PFSK-1 (cell line): ENCODE data around the gene PRKAR1A.

Experiments
- FOXP2 ChIP-seq: optimal IDR thresholded peaks from 2 replicates; pipeline ENCODE3; 2011; ENCODE audit warnings: borderline replicate concordance, control low read depth, inconsistent platforms; ENCODE audit not compliant: insufficient read depth; ENCODE audit errors: extremely low read length, extremely low read depth
- POLR2AphosphoS5 ChIP-seq: IDR thresholded peaks from 2 replicates; pipeline ENCODE4 v1.6.1; 2012; ENCODE audit warnings: low read depth, mild to moderate bottlenecking, control low read depth, low read length, moderate library complexity
- REST ChIP-seq, 2 experiments: IDR thresholded peaks; 2 replicates each; pipeline versions ENCODE4 v1.6.1 to v1.8.0; 2011 to 2012; ENCODE audit warnings: low read depth in 2 of 2, low read length in 2 of 2, control low read depth in 1 of 2, inconsistent platforms in 1 of 2, mild to moderate bottlenecking in 1 of 2, moderate library complexity in 1 of 2; ENCODE audit not compliant: insufficient read depth in 1 of 2
- SIN3A ChIP-seq: IDR thresholded peaks from 2 replicates; pipeline ENCODE4 v1.6.1; 2012; ENCODE audit warnings: mild to moderate bottlenecking, low read length, moderate library complexity, borderline replicate concordance; ENCODE audit not compliant: insufficient read depth
- TAF1 ChIP-seq: IDR thresholded peaks from 2 replicates; pipeline ENCODE4 v1.6.1; 2012; ENCODE audit warnings: low read length, control low read depth, borderline replicate concordance; ENCODE audit not compliant: insufficient read depth

The PRKAR1A gene

GRCh38 chr17:68584581-68585303 lies 72.5 kb downstream of the PRKAR1A start:
- TF ChIP-seq POLR2AphosphoS5 (no peak), SIN3A (no peak), FOXP2 (no peak)

- TF ChIP-seq REST (IDR thresholded peaks at IDR 0.05; ENCODE audit: insufficient read depth in 1 of 2, low read depth in 2 of 2, low read length in 2 of 2): no peak
- no peak for TF ChIP-seq SIN3A
- no peak for TF ChIP-seq POLR2AphosphoS5
- no peak for TF ChIP-seq FOXP2
- no peak for TF ChIP-seq TAF1
Measured at GRCh38 chr17:68585643-68586042, 73.4 kb downstream of the PRKAR1A start.

- TF ChIP-seq REST (IDR thresholded peaks at IDR 0.05; ENCODE audit: insufficient read depth in 1 of 2, low read depth in 2 of 2, low read length in 2 of 2): no peak
- no peak for TF ChIP-seq POLR2AphosphoS5
- TF ChIP-seq SIN3A: no peak
- TF ChIP-seq FOXP2: no peak
- TF ChIP-seq TAF1: no peak
Measured at GRCh38 chr17:68587026-68587425, 74.8 kb downstream of the PRKAR1A start.

GRCh38 chr17:68587847-68588246 lies 75.6 kb downstream of the PRKAR1A start:
- TF ChIP-seq TAF1: no peak
- no peak for TF ChIP-seq REST (IDR thresholded peaks at IDR 0.05; ENCODE audit: insufficient read depth in 1 of 2, low read depth in 2 of 2, low read length in 2 of 2)
- TF ChIP-seq POLR2AphosphoS5: no peak
- no peak for TF ChIP-seq FOXP2

GRCh38 chr17:68588362-68588761 lies 76.1 kb downstream of the PRKAR1A start:
- TF ChIP-seq REST (IDR thresholded peaks at IDR 0.05; ENCODE audit: insufficient read depth in 1 of 2, low read depth in 2 of 2, low read length in 2 of 2): no peak
- no peak for TF ChIP-seq TAF1
- TF ChIP-seq SIN3A: no peak
- TF ChIP-seq POLR2AphosphoS5: no peak
- TF ChIP-seq FOXP2: no peak
